ENCODE results near the gene AGBL1.

Gene AGBL1

DNA sequence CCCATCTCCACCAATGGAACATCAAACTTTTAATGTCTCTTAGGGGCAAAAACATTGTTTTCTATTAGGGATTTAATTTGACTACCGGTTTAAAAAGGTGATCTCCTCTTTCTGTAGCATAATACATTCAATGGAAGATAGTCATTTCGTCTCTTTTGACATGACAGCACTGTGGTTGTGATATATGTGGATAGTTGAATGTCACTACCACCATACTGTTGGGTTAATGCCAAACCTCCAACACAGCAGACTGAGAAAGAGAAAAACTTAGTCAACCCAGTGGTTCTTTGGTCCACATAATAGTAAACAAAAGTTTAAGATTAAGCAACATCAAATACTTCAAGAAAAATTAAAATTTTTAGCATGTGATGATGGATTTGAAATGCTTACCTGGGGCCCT lies 530.4 kb downstream of the AGBL1 start:
- no peak overlapping the region for H3K4me3 ChIP-seq (ENCODE audit: control insufficient read depth, low read depth, low read length)
- no peak for DNase-seq (ENCODE audit: low read depth)
- TF ChIP-seq, protein P1, sequence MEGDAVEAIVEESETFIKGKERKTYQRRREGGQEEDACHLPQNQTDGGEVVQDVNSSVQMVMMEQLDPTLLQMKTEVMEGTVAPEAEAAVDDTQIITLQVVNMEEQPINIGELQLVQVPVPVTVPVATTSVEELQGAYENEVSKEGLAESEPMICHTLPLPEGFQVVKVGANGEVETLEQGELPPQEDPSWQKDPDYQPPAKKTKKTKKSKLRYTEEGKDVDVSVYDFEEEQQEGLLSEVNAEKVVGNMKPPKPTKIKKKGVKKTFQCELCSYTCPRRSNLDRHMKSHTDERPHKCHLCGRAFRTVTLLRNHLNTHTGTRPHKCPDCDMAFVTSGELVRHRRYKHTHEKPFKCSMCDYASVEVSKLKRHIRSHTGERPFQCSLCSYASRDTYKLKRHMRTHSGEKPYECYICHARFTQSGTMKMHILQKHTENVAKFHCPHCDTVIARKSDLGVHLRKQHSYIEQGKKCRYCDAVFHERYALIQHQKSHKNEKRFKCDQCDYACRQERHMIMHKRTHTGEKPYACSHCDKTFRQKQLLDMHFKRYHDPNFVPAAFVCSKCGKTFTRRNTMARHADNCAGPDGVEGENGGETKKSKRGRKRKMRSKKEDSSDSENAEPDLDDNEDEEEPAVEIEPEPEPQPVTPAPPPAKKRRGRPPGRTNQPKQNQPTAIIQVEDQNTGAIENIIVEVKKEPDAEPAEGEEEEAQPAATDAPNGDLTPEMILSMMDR (IDR thresholded peaks at IDR 0.05; ENCODE audit: control insufficient read depth, insufficient read depth, low read depth, low read length, missing control alignments), result no peak

DNA sequence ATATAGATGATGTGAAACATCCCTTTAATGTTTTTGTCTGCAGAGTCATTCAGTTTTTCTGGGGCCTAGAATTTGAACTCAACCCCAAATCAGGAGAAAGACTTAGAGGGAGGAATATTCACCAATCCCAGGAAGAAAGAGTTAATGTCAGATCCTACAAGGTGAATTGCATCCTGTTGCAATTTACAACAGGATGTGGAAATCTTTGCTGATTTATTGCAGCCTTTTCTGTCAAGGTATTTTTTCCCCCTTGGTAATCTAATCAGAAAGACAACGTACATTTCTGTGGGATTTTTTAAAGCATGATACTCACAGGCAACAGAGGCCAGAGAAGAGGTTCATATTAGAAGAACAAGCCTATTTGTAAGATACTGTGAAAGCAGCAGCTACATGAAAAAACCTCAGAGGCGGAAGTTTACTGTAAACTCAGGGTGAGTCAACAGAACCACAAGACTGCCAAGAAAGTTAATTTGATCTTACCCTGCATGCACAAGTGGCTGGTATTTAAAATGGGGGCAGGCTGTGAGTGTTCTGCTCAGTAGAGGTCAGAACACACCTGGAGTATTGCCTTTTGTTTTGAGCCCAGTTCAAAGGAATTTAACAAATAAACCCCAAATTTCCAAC lies 531.9 kb downstream of the AGBL1 start:
- H3K4me3 ChIP-seq (ENCODE audit: control insufficient read depth, low read depth, low read length), result no peak overlapping the region
- no peak for DNase-seq (ENCODE audit: low read depth)
- TF ChIP-seq, protein P1 (IDR thresholded peaks at IDR 0.05; ENCODE audit: control insufficient read depth, insufficient read depth, low read depth, low read length, missing control alignments), result no peak

DNA sequence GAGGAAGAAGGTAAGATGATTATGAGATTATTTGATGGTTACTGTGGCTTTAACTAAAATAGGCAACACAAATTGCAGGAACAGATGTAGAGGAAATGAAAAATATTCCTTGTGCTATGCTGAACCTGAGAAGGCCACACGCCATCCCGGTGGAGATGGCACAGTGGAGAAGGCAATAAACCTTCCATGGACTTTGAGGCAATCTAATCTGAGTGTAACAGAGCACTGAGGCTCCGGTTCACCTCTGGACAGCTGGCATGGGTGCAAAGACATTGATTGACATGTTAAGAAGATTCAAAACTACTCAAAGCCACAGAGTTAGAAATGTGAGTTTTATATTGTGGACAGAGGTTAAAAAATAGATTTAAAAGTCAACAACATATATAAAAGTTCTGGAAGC lies 535.7 kb downstream of the AGBL1 start:
- TF ChIP-seq, protein P1 (IDR thresholded peaks at IDR 0.05; ENCODE audit: control insufficient read depth, insufficient read depth, low read depth, low read length, missing control alignments), result no peak
- no peak for DNase-seq (ENCODE audit: low read depth)
- no peak overlapping the region for H3K4me3 ChIP-seq (ENCODE audit: control insufficient read depth, low read depth, low read length)

DNA sequence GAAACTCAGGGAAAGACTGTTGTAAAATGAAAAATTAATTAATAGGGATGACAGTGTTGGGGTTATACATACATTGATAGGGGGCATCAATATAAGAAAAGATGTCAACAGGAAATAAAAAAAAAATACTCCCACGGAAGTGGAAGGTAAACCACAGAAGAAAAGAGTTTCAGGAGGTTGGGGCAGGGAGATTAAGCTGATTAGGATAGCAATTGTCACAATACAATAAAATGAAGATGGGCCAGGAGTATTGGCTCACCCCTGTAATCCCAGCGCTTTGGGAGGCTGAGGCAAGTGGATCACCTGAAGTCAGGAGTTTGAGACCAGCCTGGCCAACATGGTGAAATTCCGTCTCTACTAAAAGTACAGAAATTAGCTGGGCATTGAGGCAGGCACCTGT lies 536.1 kb downstream of the AGBL1 start:
- no peak for DNase-seq (ENCODE audit: low read depth)
- no peak overlapping the region for H3K4me3 ChIP-seq (ENCODE audit: control insufficient read depth, low read depth, low read length)
- TF ChIP-seq, protein P1 (IDR thresholded peaks at IDR 0.05; ENCODE audit: control insufficient read depth, insufficient read depth, low read depth, low read length, missing control alignments), result no peak

DNA sequence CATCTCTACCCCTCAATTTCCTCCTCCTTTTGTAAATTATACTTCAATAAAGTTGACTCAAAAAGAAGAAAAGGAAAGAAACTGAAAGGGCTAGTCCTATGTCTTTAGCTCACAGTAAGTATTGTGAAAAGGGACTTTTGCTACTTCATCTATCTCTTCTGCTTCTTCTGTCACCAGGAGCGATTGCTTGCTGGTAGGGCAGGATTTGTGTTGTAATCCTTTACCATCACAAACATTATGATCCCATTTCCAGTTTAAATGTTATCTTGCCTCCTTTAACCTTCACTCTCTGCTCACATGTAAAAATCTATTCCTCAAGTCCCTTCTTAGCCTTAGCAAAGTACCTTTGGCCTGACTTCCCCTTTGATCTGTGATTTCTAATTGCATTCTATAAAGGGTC lies 537.1 kb downstream of the AGBL1 start:
- DNase-seq (ENCODE audit: low read depth), result no peak
- H3K4me3 ChIP-seq (ENCODE audit: control insufficient read depth, low read depth, low read length), result no peak overlapping the region
- TF ChIP-seq, protein P1 (IDR thresholded peaks at IDR 0.05; ENCODE audit: control insufficient read depth, insufficient read depth, low read depth, low read length, missing control alignments), result no peak

DNA sequence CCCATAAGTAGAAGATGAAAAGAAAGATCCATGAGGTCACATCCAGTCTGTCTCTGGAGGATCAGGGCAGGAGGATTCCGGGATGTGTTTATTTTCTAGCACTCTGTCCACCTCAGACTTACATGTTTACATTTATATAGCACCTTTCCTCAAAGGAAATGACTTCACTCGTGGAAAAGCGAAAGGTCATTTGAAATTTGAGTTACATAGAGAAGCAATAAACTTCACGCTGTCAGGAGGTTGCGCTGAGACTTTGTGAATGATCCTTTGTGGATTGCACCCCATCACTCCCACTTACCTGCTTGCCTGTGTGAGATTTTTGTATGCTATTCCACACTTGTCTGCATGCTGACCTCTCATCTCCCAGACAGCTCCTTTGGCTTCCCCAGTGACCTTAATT lies 540.5 kb downstream of the AGBL1 start:
- no peak for DNase-seq (ENCODE audit: low read depth)
- H3K4me3 ChIP-seq (ENCODE audit: control insufficient read depth, low read depth, low read length), result no peak overlapping the region
- TF ChIP-seq, protein P1 (IDR thresholded peaks at IDR 0.05; ENCODE audit: control insufficient read depth, insufficient read depth, low read depth, low read length, missing control alignments), result no peak

All from AG09309 (cell line).